ENCODE results near the gene INHBA. TPM values are rescaled to one million over a fixed set of nuclear protein-coding genes. Genes with fewer than 3 reads are reported as not detected.

INHBA gene
- 5.5 TPM for total RNA-seq

DNA sequence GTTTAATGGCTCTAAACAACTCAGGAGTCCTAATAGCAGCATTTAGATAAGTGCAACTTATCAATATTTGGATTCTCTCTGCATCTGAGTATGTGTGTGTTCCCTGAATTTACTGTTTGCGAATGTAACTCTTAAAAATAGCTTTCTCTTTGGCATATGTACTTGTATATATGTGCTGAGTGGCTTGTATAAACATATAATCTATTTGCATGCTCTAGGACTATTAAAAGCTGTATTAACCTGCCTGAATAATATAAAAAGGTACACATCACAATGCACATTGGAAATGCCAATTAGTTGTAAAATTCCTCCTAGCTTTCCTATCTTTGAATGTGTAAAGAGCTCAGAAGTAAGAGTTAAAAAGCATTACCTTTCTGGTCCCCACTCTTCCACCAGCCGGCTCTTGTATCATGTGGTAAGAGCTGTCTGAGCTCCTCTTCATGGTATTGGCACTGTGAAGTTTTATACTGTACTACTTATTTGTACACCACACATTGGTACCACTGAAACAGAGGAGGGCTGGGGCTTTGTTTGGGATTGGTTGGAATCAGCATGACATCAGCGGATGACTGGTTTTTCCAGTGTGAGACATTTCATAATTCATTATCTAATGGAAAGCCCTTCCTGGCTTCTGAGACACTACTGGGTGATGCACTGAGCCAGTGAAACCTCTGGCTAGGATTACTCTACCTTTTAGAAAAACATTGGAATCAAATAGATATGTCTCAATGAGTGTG is at the start of gene INHBA:
Gene INHBA, minus strand, starts transcription at position 456 of the 737 bp plus-strand sequence. CDS start 2,716 bp downstream, outside the sequence.
- Histone ChIP-seq H3K4me3 (ENCODE audit: low read length) (no peak within 1 kb of the TSS), H3K27me3 (ENCODE audit: insufficient read depth, low read length) (peaks cover 16% of the 10 kb centered on the region), H3K4me1 (ENCODE audit: insufficient read depth, low read length) (peaks cover 34% of the 10 kb centered on the region), H3K9me3 (ENCODE audit: low read depth, low read length) (no peaks in the 10 kb centered on the region)

DNA sequence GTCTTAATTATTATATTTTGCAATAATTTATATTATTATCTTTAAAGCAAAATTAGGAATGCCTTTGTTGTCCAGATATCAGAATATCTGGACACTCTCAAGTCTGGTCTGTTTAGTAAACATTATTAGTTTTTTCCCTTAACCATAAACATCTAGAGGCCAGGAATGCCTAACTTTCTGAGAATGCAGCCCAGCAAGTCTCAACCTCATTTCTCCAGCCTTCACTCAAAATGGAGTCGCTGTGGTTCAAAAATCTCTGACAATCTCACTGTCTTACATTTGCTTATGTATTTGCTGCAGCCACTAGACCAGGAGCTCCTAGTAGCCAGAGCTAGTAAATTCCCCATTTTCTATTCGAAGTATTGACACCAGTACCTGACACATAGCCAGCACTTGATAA is 49.7 kb upstream of the INHBA start:
- Histone ChIP-seq H3K9me3 (ENCODE audit: low read depth, low read length) (peaks cover 22% of the 10 kb centered on the region), H3K4me1 (ENCODE audit: insufficient read depth, low read length) (no peaks in the 10 kb centered on the region), H3K27me3 (ENCODE audit: insufficient read depth, low read length) (no peaks in the 10 kb centered on the region), H3K4me3 (ENCODE audit: low read length) (no peak overlapping the region)

DNA sequence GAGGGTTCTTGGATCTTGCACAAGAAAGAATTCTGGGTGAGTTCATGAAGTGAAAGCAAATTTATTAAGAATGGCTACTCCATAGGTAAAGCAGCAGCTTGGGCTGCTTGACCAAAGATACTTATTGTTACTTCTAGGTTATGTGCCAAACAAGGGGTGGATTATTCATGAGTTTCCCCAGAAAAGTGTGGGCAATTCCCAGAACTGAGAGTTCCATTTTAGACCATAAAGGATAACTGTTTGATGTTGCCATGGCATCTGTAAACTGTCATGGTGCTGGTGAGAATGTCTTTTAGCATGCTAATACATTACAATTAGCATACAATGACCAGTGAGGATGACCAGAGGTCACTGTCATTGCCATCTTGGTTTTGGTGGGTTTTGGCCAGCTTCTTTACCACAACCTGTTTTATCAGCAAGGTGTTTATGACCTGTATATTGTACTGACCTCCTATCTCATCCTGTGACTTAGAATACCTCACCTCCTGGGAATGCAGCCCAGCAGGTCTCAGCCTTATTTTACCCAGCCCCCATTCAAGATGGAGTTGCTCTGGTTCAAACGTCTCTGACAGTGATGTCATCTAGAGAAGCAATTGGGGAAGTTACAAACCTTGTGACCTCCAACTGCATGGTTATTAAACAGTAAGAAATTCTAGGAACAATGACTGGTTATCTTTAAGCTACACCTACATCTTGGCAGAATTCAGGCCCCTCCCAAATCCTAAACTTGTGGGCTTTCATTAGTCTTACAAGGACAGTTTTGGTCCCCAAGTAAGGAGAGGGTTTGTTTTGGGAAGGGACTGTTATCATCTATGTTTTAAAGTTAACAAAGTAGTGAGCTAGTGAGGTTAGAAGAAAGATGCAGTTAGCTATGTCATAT is 48.0 kb upstream of the INHBA start:
- no peak overlapping the region for H3K4me3 ChIP-seq (ENCODE audit: low read length)
- H3K4me1 ChIP-seq (ENCODE audit: insufficient read depth, low read length): no peaks in the 10 kb centered on the region
- H3K27me3 ChIP-seq (ENCODE audit: insufficient read depth, low read length): no peaks in the 10 kb centered on the region
- H3K9me3 ChIP-seq (ENCODE audit: low read depth, low read length): peaks cover 12% of the 10 kb centered on the region

GRCh38 chr7:41747961-41748360 is 45.1 kb upstream of the INHBA start:
- Histone ChIP-seq H3K27me3 (ENCODE audit: insufficient read depth, low read length) (no peaks in the 10 kb centered on the region), H3K4me1 (ENCODE audit: insufficient read depth, low read length) (no peaks in the 10 kb centered on the region), H3K9me3 (ENCODE audit: low read depth, low read length) (no peaks in the 10 kb centered on the region), H3K4me3 (ENCODE audit: low read length) (no peak overlapping the region)

GRCh38 chr7:41745451-41745850 is 42.6 kb upstream of the INHBA start:
- Histone ChIP-seq H3K27me3 (ENCODE audit: insufficient read depth, low read length) (no peaks in the 10 kb centered on the region), H3K9me3 (ENCODE audit: low read depth, low read length) (peaks cover 12% of the 10 kb centered on the region), H3K4me1 (ENCODE audit: insufficient read depth, low read length) (no peaks in the 10 kb centered on the region), H3K4me3 (ENCODE audit: low read length) (no peak overlapping the region)

GRCh38 chr7:41744161-41744560 is 41.3 kb upstream of the INHBA start:
- Histone ChIP-seq H3K4me1 (ENCODE audit: insufficient read depth, low read length) (no peaks in the 10 kb centered on the region), H3K4me3 (ENCODE audit: low read length) (no peak overlapping the region), H3K9me3 (ENCODE audit: low read depth, low read length) (peaks cover 12% of the 10 kb centered on the region), H3K27me3 (ENCODE audit: insufficient read depth, low read length) (no peaks in the 10 kb centered on the region)

- peaks cover 12% of the 10 kb centered on the region for H3K9me3 ChIP-seq (ENCODE audit: low read depth, low read length)
- H3K27me3 ChIP-seq (ENCODE audit: insufficient read depth, low read length): no peaks in the 10 kb centered on the region
- no peak overlapping the region for H3K4me3 ChIP-seq (ENCODE audit: low read length)
- H3K4me1 ChIP-seq (ENCODE audit: insufficient read depth, low read length): no peaks in the 10 kb centered on the region
These were observed 39.6 kb upstream of the INHBA start for GRCh38 chr7:41742401-41743020.

GRCh38 chr7:41738806-41739205 is 35.9 kb upstream of the INHBA start:
- H3K4me3 ChIP-seq (ENCODE audit: low read length): no peak overlapping the region
- peaks cover 12% of the 10 kb centered on the region for H3K9me3 ChIP-seq (ENCODE audit: low read depth, low read length)
- no peaks in the 10 kb centered on the region for H3K4me1 ChIP-seq (ENCODE audit: insufficient read depth, low read length)
- no peaks in the 10 kb centered on the region for H3K27me3 ChIP-seq (ENCODE audit: insufficient read depth, low read length)

DNA sequence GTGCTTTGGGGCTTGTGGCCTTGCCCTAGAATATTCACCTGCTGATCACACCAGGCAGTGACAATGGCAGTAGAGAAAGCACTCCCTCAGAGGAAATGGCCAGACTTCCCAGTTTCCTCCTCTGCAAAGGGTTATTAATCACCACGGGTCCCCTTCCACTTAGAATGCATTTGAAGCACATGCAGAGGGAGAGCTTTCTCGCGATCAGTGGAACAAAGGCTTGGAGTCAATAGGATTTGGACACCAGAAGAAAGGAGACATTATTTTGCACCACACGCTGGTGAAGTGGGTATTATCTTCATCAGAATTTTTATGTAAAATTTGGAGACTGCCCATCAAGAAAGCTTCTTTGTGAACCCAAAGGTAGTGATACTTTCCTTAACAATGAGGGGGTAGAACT is 35.4 kb upstream of the INHBA start:
- no peaks in the 10 kb centered on the region for H3K4me1 ChIP-seq (ENCODE audit: insufficient read depth, low read length)
- H3K27me3 ChIP-seq (ENCODE audit: insufficient read depth, low read length): no peaks in the 10 kb centered on the region
- no peak overlapping the region for H3K4me3 ChIP-seq (ENCODE audit: low read length)
- H3K9me3 ChIP-seq (ENCODE audit: low read depth, low read length): peaks cover 12% of the 10 kb centered on the region

DNA sequence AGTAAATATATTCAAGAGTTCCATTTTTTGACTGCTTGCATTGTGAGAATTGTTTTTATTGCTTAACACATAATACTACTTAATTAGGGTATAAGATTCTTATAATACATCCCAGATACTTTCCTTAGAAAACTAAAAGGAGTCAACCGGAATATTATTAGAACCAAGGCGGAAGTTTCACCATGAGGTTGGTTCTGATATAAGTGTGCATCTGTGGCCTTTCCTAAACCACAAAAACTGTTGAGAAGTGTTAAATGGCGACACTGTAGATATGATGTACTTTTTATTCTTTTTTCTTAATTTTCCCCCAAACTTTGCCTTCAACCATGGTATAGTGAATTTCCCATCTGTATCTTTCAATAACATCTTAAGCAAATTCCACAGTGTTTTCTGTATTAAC is 32.3 kb upstream of the INHBA start:
- Histone ChIP-seq H3K27me3 (ENCODE audit: insufficient read depth, low read length) (no peaks in the 10 kb centered on the region), H3K4me3 (ENCODE audit: low read length) (no peak overlapping the region), H3K4me1 (ENCODE audit: insufficient read depth, low read length) (peaks cover 16% of the 10 kb centered on the region), H3K9me3 (ENCODE audit: low read depth, low read length) (no peaks in the 10 kb centered on the region)

GRCh38 chr7:41732843-41733306 is 30.0 kb upstream of the INHBA start:
- H3K4me3 ChIP-seq (ENCODE audit: low read length): no peak overlapping the region
- H3K27me3 ChIP-seq (ENCODE audit: insufficient read depth, low read length): no peaks in the 10 kb centered on the region
- H3K9me3 ChIP-seq (ENCODE audit: low read depth, low read length): no peaks in the 10 kb centered on the region
- H3K4me1 ChIP-seq (ENCODE audit: insufficient read depth, low read length): peaks cover 16% of the 10 kb centered on the region

DNA sequence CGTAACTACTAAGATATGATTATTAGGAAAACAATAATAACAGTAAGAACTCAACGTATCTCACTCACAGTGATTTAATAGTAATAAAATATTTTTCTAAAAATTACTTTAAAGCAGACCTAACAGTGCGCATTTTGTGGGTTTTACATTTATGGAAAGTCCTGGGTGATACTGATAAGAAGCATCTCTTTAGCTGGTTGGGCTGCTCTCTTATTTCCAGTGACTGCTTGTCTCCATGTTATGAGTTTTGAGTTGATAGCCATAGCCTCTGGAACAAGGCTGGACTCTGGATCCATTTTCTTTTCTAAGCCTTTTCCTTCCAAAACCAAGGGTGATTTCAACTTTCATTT is 29.5 kb upstream of the INHBA start:
- H3K27me3 ChIP-seq (ENCODE audit: insufficient read depth, low read length): no peaks in the 10 kb centered on the region
- no peaks in the 10 kb centered on the region for H3K9me3 ChIP-seq (ENCODE audit: low read depth, low read length)
- peaks cover 16% of the 10 kb centered on the region for H3K4me1 ChIP-seq (ENCODE audit: insufficient read depth, low read length)
- H3K4me3 ChIP-seq (ENCODE audit: low read length): no peak overlapping the region

DNA sequence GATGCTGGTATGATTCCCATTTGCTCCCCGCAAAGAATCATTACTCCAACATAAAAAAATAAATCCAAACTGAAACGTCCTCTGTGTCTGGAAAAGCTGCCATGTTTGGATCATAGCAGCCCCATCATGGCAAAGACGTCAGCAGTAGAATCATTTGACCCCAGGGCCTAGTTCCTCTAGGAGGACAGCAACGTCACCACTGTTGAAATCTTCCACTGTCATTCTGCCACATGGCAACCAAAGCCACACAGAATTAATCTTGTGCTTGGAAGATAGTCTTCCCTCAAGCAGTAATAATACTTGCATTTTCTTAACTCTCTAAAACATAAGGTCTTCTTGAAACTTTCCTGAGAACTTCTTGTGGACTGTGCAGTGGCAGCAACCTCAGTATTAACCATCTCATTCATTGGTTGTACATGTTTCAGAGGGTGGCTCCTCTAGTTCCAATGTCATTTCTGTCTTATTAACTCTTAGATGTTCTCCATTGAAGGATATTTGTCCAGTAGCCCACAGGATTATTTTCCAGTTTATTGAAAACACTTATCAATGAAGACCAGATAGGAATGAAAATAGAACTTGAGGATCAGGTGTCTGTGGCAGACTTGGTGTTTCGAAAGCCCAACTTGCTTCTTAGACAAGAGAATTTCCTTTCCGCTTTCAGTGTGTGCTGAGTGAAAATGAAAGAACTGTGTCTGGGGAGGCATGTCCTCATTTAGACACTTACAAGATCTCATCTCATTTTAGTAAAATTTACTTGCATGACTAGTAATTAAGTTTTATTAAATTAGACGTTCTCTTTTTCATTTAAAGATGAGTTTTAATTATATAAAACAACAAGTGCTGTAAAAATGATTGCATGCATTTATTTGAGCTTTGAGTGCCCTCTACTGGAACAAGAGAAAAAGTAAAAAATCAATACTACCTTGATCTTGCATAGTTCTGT is 28.9 kb upstream of the INHBA start:
- Histone ChIP-seq H3K4me3 (ENCODE audit: low read length) (no peak overlapping the region), H3K9me3 (ENCODE audit: low read depth, low read length) (no peaks in the 10 kb centered on the region), H3K4me1 (ENCODE audit: insufficient read depth, low read length) (peaks cover 16% of the 10 kb centered on the region), H3K27me3 (ENCODE audit: insufficient read depth, low read length) (no peaks in the 10 kb centered on the region)

- H3K4me1 ChIP-seq (ENCODE audit: insufficient read depth, low read length): peaks cover 16% of the 10 kb centered on the region
- H3K4me3 ChIP-seq (ENCODE audit: low read length): no peak overlapping the region
- no peaks in the 10 kb centered on the region for H3K9me3 ChIP-seq (ENCODE audit: low read depth, low read length)
- no peaks in the 10 kb centered on the region for H3K27me3 ChIP-seq (ENCODE audit: insufficient read depth, low read length)
These were observed 27.8 kb upstream of the INHBA start for GRCh38 chr7:41730668-41731067.
